Esophagus (tissue), 2 donors: ENCODE data around the gene AADAT. TPM values are rescaled to one million over a fixed set of nuclear protein-coding genes. Genes with fewer than 3 reads are reported as not detected.
"Not testable (repeated sequence)": the region's sequence is repeated elsewhere in the genome, so short reads cannot be mapped to it uniquely, and the experiment has no call there.

Experiments
- H3K27ac ChIP-seq, 2 donors: one replicate each; pipeline ENCODE4 v1.5.1; 2013; ENCODE audit warnings: low read depth in 2 of 2, mild to moderate bottlenecking in 2 of 2, inconsistent platforms in 1 of 2, low read length in 1 of 2, moderate library complexity in 1 of 2
- H3K27me3 ChIP-seq, 2 donors: one replicate each; pipeline ENCODE4 v1.6.1; 2013; ENCODE audit warnings: low read length in 2 of 2, control low read depth in 1 of 2, mild to moderate bottlenecking in 1 of 2; ENCODE audit not compliant: insufficient read depth in 2 of 2, control insufficient read depth in 1 of 2
- H3K36me3 ChIP-seq, 2 donors: one replicate each; pipeline ENCODE4 v1.6.1; 2013; ENCODE audit warnings: low read length in 1 of 2; ENCODE audit not compliant: control insufficient read depth in 2 of 2, insufficient read depth in 2 of 2
- H3K4me1 ChIP-seq, 2 donors: one replicate each; pipeline ENCODE4 v1.6.1; 2013; ENCODE audit warnings: low read length in 1 of 2; ENCODE audit not compliant: control insufficient read depth in 2 of 2, insufficient read depth in 2 of 2
- H3K4me3 ChIP-seq, 2 donors: one replicate each; pipeline ENCODE4 v1.5.1; 2013; ENCODE audit warnings: low read length in 2 of 2, mild to moderate bottlenecking in 2 of 2, low read depth in 1 of 2, moderate library complexity in 1 of 2
- H3K9me3 ChIP-seq, 2 donors: one replicate each; pipeline ENCODE4 v1.6.1; 2013; ENCODE audit warnings: mild to moderate bottlenecking in 2 of 2, low read depth in 1 of 2, low read length in 1 of 2, moderate library complexity in 1 of 2; ENCODE audit not compliant: control insufficient read depth in 2 of 2, insufficient read depth in 1 of 2
- WGBS, 2 donors: extraction: QIAGEN DNeasy Blood & Tissue Kit; methylation state at CpG; one replicate each; pipeline ENCODE4 v1.1.7; 2013; 5-methylcytosine and 5-hydroxymethylcytosine counted together
- polyA plus RNA-seq, 2 donors: library from polyadenylated mRNA; stranded (reverse); fragments of 200-250 nt; gene quantifications; one replicate each; pipeline ENCODE4 v1.2.3, GENCODE V29; 2013
- donor health status: healthy with polysubstance abuse.
- donor health status: Bipolar disorder and iron deficiency.

The AADAT gene
- polyA plus RNA-seq, 2 donors = 1.8 to 2.4 TPM

GRCh38 chr4:170071196-170071595, 18.6 kb downstream of the AADAT start:
- Histone ChIP-seq H3K27me3 (no peaks in the 10 kb centered on the region), H3K4me1 (no peaks in the 10 kb centered on the region), H3K36me3 (no peaks in the 10 kb centered on the region), H3K27ac (no peak overlapping the region), H3K4me3 (no peak overlapping the region), H3K9me3 (no peaks in the 10 kb centered on the region)
- 94% methylated on average over 6 of the region's 6 CpGs for WGBS, 2 donors

- Histone ChIP-seq H3K27ac (no peak overlapping the region), H3K4me3 (no peak overlapping the region), H3K27me3 (no peaks in the 10 kb centered on the region), H3K9me3 (no peaks in the 10 kb centered on the region), H3K36me3 (no peaks in the 10 kb centered on the region), H3K4me1 (no peaks in the 10 kb centered on the region)
- WGBS, 2 donors = 88 to 91% methylated on average over 8 of the region's 8 CpGs
These were observed 21.2 kb downstream of the AADAT start for GRCh38 chr4:170068438-170069128.

- Histone ChIP-seq H3K27ac (no peak overlapping the region), H3K9me3 (no peaks in the 10 kb centered on the region), H3K4me3 (no peak overlapping the region), H3K4me1 (no peaks in the 10 kb centered on the region), H3K36me3 (no peaks in the 10 kb centered on the region), H3K27me3 (no peaks in the 10 kb centered on the region)
- 80 to 84% methylated on average over 4 of the region's 4 CpGs for WGBS, 2 donors
These were observed 30.3 kb downstream of the AADAT start for GRCh38 chr4:170059421-170059820.

GRCh38 chr4:170058826-170059225, 30.9 kb downstream of the AADAT start:
- H3K4me3 ChIP-seq = no peak overlapping the region
- 60 to 69% methylated on average over 2 of the region's 2 CpGs for WGBS, 2 donors

GRCh38 chr4:170057866-170058265, 31.9 kb downstream of the AADAT start:
- H3K4me3 ChIP-seq = no peak overlapping the region
- no peaks in the 10 kb centered on the region for H3K9me3 ChIP-seq
- WGBS, 2 donors = 70 to 73% methylated on average over 4 of the region's 4 CpGs
- H3K36me3 ChIP-seq = no peaks in the 10 kb centered on the region
- no peaks in the 10 kb centered on the region for H3K27me3 ChIP-seq
- H3K27ac ChIP-seq = no peak overlapping the region
- H3K4me1 ChIP-seq = no peaks in the 10 kb centered on the region

More at GRCh38 chr4:170058826-170059225, 30.9 kb downstream of the AADAT start:
- no peaks in the 10 kb centered on the region for H3K27me3 ChIP-seq
- H3K27ac ChIP-seq = no peak overlapping the region
- no peaks in the 10 kb centered on the region for H3K4me1 ChIP-seq
- H3K36me3 ChIP-seq = no peaks in the 10 kb centered on the region
- no peaks in the 10 kb centered on the region for H3K9me3 ChIP-seq

GRCh38 chr4:170052919-170053318, 36.8 kb downstream of the AADAT start:
- H3K4me3 ChIP-seq = no peak overlapping the region
- no peaks in the 10 kb centered on the region for H3K27me3 ChIP-seq
- no peak overlapping the region for H3K27ac ChIP-seq
- H3K9me3 ChIP-seq = no peaks in the 10 kb centered on the region
- WGBS, 2 donors = 82 to 84% methylated on average over 5 of the region's 5 CpGs
- no peaks in the 10 kb centered on the region for H3K36me3 ChIP-seq
- H3K4me1 ChIP-seq = no peaks in the 10 kb centered on the region

- Histone ChIP-seq H3K27me3 (no peaks in the 10 kb centered on the region), H3K27ac (no peak overlapping the region), H3K4me1 (no peaks in the 10 kb centered on the region), H3K4me3 (no peak overlapping the region), H3K36me3 (no peaks in the 10 kb centered on the region), H3K9me3 (no peaks in the 10 kb centered on the region)
- 83 to 87% methylated on average over 2 of the region's 2 CpGs for WGBS, 2 donors
These were observed 38.4 kb downstream of the AADAT start for GRCh38 chr4:170051402-170051801.

- Histone ChIP-seq H3K4me1 (no peaks in the 10 kb centered on the region), H3K27me3 (no peaks in the 10 kb centered on the region), H3K36me3 (no peaks in the 10 kb centered on the region), H3K9me3 (no peaks in the 10 kb centered on the region), H3K27ac (no peak overlapping the region), H3K4me3 (no peak overlapping the region)
- 72 to 78% methylated on average over 6 of the region's 6 CpGs for WGBS, 2 donors
These were observed 40.0 kb downstream of the AADAT start for GRCh38 chr4:170049766-170050165.

- Histone ChIP-seq H3K4me1 (no peaks in the 10 kb centered on the region), H3K36me3 (no peaks in the 10 kb centered on the region), H3K9me3 (no peaks in the 10 kb centered on the region), H3K27ac (no peak overlapping the region), H3K4me3 (no peak overlapping the region), H3K27me3 (no peaks in the 10 kb centered on the region)
- 16 to 20% methylated on average over 4 of the region's 4 CpGs for WGBS, 2 donors
These were observed 41.9 kb downstream of the AADAT start for GRCh38 chr4:170047771-170048354.

GRCh38 chr4:170046156-170046555, 43.6 kb downstream of the AADAT start:
- not testable (repeated sequence) for H3K27me3 ChIP-seq, H3K9me3 ChIP-seq, H3K4me3 ChIP-seq, H3K4me1 ChIP-seq, H3K36me3 ChIP-seq, H3K27ac ChIP-seq
- 95 to 99% methylated on average over 13 to 22 of the region's 24 CpGs for WGBS, 2 donors
